HG03558 (cell line): ENCODE results near the gene MROH8.

Experiments
- ATAC-seq: cut with Tn5 transposase; IDR thresholded peaks from one replicate; pipeline ENCODE4 v1.9.1; 2021; ENCODE audit warnings: moderate number of reproducible peaks; ENCODE audit not compliant: unreplicated experiment; ENCODE audit errors: extremely low read depth

The MROH8 gene

DNA sequence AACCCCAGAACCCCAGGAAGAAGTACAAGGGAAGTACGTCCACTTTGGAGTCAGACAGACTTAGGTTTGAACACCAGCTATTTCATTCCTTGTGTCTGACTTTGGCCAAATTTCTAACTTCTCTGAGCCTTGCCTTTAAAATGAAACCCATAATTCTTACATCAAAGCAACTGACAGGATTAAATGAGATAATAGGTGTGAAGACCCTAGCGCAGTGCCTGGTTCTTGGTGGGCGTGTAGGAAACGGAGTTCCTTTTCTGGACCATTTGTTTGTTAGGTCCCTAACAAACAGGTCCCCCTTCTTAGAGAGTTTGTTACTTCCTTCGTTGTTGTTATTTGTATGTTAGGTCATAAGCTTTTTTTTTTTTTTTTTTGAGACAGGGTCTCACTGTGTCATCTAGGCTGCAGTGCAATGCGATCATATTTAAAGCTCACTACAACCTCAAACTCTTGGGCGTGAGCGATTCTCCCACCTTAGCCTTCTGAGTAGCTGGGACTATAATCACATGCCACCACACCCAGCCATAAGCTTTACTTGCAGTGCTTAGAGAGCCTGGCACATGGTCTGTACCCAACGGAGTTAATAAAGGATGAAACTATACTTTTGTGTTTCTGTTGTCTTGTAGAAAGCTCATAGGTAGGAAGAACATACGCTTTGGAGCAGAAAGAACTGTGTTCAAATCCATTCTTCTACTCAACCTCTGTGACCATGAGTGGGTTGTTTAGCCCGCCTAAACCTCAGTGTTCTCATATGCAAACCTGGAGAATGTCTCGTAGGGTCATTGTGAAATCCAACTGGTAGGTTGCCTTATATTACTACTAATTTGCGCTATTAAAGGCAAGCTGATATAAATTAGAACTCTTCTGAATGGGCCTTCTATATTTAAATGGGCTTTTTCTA lies 21.8 kb upstream of the MROH8 start:
- ATAC-seq: no peak

DNA sequence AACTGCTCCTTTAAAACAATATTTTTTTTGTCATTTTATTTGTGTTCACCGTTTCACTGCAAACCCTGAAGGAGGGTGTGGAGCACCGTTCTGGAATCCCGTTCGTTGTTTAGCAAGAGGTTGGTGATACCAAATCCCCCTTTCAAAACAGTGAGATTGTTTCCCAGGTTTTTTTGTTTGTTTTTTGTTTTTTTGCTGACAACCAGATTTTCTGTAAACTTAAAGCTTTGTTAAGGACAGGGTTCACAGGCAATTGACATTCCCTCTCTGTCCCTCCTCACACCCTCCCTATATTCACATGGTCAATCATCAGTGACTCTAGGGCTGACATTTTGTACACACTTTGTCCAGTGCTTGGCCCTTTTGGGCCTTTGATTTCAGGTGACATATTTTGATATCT lies 21.0 kb upstream of the MROH8 start:
- ATAC-seq: no peak

DNA sequence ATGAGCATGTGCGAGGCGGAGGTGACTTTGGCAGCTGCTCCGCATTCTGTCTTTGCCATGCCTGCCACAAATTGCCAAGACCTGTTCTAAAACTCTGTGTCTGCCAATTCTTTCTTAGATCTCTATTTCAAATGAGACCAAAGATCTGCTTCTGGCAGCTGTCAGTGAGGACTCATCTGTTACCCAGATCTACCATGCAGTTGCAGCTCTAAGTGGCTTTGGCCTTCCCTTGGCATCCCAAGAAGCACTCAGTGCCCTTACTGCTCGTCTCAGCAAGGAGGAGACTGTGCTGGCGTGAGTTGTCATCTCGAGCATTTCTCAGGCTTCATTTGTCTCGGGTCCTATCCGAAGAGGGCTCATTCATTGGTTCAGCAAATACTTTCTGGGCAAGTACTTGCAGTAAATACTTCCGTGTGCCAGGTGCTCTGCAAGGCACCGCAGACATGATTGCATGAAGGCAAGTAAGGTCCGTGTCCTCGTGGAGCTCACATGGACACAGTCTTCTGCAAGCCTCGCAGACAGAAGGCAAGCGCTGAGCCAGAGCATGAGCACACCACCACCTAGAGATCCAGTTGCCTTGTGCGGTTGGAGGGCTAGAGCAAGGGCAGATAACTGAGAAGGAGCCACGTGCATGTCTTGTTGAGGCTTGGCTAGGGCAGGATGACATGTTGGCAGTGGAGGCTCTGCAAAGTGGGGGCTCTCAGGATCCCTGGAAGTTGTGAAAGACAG lies 19.7 kb upstream of the MROH8 start:
- ATAC-seq: no peak

DNA sequence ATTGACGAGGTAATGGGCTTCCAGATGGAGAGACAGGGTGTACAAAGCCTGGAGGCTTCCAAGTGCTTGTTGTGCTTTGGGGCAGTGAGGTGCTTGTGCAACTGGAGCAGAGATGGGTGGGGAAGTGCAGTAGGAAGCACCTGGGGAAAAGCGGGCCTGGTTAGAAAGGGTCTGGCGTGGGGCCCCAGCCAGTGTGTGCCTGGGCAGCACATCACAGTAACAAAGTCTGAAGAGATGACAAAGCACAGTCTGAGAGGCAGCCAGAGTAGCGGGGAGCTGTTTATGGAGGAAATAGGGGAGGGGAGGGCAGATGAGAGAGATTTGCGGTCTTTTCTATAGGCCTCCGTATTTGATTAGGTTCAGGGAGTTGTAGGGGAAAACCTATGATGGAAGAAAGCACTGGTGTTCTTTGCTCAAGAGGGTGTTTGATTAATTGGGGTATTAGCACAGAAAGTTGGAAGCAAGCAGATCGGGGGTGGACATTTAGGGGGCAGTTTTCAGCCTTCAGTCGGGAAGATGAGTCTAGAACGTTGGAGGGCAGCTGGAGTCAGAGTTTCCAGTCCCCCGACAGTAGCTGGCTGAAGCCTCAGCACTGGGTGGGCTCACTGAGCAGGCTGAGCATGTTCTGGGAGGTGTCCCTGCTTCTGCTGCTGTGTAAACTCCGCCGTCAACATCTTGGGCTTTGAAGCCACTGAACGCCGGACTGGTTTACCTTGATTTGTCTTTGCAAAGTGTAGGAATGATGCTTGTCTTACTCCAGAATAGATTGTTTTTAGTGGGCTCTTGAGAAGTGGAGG lies 15.5 kb upstream of the MROH8 start:
- ATAC-seq: no peak

DNA sequence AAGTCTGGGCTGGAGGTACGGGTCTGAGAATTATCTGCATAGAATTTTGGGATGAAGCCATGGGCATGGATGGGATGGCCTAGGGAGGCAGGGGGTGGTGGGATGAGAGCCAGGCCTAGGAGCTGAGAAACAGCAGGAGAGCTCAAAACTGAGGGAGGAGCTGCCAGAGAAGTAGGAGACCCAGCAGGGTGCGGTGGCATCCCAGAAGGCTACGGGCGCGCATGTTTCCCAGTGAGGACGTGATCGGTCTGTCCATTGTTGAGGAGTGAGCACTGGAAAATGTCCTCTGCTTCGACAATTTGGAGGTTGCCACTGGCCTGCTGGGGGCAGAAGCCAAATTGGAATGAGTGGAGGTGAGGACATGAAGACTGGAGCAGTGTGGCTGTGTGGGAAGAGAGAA lies 14.5 kb upstream of the MROH8 start:
- no peak for ATAC-seq

DNA sequence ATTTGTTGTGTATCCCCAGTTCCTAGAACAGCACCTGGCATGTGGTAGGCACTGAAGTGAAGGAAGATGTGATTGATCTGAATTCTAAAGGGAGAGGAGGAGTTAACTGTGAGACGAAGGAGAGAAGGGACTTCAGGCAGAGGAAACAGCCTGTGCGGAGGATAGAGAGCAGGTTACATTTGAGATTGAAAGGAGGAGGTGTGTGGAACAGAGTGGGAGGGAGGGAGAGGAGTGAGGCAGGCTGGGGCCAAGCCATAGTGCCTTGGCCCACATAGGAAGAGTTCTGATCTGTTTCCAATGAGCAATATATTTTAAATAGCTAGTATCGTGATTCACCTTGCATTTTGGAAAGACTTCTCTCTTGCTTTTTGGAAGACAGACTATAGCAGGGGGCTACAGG lies 13.9 kb upstream of the MROH8 start:
- no peak for ATAC-seq

DNA sequence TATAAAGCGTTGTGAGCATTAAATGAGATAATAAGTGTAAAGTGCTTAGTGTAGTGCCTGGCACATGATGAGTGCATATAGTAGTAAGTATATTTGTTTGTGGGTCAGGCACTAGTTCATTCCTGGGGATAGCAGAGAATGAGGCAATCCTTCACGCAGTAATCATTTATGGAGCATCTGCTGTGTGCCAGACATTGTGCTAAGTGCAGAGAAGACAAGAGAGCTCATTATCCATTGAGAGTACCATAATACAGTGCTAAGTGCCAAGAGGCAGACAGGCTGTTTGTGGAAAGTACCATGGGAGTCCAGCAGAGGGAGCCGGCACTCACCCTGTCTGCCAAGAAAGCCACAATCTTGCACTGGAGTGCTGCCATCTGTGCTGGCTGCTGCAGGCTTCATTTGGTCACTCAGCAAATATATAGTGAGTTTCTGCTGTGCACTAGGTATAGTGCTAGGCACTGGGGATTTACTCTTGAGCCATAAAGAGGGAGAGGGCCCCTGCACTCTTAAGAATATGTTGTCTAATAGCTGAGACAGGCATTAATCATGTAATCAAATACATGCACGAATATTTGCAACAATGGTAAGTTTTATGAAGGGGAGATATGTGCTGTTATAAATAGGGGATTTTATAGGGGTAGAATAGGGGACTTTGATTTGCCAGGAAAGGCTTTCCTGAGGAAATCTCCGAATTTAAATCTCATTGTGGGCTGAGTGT lies 12.9 kb upstream of the MROH8 start:
- no peak for ATAC-seq

DNA sequence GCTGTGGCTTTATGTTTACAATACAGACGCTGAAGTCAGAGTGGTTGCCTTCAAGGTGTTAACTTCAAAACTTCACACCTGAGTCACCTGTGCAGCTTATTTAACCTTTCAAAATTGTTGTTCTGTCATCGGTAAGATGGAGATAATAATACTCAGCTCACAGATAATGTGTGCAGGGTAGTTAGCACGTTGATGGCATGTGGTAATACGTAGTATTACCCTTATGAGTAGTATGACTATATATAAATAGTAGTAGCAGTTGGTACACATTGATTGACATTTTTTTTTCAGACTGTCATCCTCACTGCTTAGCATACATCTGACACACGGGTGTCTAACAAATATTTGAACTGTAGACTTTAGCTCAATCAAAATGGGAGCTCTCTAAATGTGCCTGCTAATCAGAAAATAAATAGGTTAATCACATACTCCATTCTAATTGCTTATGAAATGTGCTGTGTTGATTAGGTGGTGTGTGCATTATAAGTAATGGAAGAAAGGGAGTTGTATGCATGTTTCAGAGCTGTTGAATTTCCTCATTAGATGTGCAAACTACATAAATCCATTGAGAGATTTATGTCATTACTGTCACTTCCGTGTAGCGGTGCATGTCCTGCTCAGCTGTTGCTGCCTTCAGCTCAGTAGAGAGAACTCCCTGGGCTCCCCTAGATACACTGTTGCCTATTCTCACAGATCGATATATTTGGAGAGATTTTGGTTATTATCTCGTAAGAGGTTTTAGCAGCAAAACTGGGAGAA lies 11.2 kb upstream of the MROH8 start:
- no peak for ATAC-seq

DNA sequence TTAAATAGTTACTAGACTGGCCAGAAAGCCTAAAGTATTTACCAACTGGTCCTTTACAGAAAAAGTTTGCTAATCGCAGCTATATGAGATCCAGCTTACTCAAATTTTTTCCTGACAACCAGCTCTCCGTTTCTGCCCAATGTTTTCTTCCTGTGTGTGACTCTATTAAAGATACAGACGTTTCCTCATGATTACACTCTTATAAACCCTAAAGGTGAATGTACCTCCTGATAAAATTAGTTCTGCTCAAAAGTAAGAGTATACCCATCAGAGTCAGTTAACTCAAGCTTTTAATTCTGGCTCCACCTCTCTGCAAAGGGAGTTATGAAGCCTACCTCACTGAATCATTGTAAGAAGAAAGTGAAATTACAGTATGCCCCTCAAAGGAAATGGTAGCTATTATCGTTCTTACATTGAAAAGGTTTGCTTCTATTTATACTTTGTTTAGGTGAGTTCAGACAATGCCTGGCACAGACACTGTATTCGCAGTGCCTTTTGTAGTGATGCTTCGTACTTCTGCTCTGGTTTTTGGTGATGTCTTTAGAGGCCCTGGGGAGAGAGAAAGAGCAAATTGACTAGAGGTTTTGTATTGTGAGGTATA lies 10.2 kb upstream of the MROH8 start:
- ATAC-seq: no peak

DNA sequence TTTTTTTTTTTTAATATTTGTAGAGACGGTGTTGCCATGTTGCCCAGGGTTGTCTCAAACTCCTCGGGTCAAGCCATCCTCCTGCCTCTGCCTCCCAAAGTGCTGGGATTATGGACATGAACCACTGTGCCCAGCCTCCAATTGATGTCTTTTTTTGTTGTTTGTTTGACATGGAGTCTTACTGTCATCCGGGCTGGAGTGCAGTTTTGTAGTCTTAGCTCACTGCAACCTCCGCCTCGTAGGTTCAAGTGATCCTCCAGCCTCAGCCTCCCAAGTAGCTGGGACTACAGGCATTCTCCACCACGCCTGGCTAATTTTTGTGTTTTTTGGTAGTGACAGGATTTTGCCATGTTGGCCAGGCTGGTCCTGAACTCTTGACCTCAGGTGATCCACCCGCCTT lies 9.4 kb upstream of the MROH8 start:
- ATAC-seq: no peak

DNA sequence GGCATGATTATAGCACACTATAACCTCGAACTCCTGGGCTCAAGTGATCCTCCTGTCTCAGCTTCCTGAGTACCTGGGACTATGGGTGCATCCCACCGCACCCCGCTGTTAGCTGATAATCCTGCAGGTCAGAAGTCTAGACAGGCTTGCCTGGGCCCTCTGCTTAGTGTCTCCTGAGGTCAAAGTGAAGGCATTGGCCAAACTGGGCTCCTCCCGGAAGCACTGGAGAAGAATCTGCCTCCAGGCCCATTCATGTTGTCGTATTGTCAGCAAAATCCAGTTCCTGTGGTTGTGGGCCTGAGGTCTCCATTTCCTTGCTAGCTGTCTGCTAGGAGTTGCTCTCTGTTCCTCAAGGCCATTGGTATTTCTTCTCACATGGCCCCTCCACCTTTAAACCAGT lies 6.3 kb upstream of the MROH8 start:
- ATAC-seq: no peak

DNA sequence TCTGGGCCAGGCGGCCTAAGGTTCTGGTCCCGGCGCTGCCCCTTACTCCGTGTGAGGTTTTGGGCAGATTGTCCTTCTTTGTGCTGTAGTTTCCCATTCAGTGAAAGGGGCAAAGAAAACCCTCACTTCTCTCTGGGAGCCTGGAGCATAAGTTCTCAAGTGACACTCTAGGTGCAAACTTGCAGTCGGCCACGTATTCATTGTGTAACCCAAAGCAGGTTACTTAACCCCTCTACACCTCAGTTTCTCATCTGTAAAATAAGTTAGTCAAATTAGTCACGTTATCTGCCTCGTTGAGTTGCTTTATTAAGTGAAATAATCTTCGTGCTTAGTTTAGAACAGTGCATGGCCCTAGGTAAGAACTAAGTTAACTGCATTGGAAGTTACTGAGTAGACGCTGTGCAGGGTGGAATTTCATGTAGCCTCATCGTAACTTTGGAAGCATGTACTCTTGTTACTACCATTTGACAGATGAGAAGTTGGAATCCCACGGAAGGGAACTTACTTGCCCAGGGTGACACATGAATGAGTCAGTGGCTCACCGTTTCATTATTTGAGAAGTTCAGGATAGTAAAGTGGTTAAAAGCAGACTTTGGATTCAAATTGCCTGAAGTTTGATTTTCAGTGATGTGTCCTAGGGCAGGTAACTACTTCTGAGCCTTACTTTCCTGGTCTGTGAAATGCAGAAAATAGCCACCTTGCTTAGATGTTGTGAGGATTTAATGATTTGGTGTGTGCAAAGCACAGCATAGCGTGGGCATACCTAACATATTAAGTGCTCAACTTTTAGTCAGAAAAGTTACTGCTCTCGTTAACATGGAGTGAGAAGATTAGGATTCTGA lies 556 bp upstream of the MROH8 start:
- no peak for ATAC-seq

DNA sequence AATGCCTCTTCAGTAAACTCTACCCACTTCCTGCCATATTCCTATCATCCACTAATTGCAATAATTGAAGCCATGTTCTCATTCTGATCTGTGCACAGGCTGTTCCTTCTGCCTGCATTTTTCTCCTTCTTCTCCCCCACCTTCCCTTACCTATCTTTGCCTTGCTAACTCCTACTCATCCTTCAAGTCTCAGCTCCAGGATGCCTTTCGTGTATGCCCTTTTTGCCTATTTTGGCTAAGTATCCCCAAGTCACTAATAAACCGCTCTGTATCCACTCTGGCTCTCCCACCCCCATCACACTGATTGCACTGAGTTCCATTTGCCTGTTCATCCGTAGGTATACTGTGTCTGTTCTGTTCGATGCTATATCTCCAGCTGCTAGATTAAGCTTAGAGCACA lies 6.5 kb downstream of the MROH8 start:
- ATAC-seq: no peak

DNA sequence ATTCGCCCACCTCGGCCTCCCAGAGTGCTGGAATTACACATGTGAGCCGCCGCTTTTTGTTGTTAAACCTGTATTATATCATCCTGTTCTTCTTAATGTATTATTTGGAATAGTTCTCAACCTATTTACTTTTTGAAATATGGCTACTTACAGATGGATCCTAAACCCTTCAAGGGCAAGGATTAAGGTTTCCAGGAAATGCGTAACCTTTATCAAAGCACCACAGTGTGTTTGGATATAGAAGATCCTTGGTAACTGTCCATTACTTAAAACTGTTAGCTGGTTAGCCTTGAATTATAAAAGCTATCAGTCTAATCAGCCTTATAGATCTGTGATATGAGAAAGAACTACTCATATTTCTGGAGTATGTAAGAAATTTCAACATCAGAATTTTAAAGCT lies 12.5 kb downstream of the MROH8 start:
- no peak for ATAC-seq

DNA sequence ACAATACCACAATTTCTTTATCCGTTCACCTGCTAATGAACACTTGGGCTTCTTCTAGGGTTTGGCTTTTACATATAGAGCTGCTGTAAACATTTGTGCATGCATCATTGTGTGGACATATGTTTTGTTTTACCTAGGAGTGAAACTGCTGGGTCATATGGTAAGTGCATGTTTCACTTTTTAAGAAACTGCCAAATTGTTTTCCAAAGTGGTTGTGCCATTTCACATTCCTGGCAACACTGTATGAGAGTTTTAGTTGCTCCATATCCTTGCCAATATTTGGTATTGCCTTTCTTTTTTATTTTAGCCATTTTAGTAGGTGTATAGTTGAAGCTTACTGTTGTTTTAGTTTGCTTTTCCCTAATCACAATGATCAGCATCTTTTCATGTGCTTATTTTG lies 14.3 kb downstream of the MROH8 start:
- no peak for ATAC-seq

DNA sequence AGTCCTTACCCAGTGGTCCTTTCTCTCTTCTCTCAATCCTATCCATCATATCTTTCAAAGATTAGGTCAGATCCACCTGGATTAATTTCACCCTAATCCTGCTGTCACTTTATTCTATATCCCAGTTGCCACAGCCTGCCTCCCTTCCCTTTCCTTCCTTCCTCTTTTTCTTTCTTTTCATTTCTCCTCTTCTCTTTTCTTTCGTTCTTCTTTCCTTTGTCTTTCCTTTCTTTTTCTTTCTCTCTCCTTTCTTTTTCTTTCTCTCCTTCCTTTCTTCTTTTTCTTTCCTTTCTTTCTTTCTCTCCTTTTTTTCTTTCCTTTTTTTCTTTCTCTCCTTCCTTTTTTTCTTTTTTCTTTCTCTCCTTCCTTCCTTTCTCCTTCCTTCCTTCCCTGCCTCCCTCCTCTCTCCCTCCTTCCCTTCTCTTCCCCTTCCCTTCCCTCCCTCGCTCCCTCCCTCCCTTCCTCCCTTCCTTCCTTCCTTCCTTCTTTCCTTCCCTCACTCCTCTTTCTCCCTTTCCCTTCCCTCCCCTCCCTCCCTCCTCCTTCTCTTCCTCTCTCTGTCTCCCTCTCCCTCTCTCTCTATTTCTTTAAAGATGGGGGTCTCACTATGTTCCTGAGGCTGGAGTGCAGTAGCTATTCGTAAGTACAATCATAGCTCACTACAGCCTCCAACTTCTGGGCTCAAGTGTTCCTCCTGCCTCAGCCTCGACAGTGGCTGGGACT lies 15.4 kb downstream of the MROH8 start:
- no peak for ATAC-seq

DNA sequence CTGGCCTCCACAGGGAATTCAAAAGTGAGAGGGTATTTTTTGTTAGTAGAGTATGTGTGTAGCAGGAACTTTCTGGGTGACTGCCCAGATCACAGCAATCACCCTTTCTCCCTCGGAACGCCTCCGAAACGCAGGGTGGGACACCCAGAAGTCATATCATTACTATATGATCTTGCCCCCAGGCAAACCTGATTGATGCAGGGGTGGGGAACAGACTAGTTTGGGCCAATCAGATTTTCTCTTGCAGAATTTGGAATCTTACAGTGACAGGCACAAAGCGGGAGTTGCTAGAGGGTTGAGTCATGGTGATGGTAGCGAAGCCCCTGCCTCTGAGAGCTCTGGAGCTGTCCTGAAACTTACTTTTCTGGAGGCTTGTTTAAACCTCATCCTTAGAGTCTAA lies 16.7 kb downstream of the MROH8 start:
- ATAC-seq: no peak
